K562 (cell line): ENCODE measurements around the gene ZZZ3. TPM values are rescaled to one million over a fixed set of nuclear protein-coding genes. Genes with fewer than 3 reads are reported as not detected.

Experiments used
- ATAC-seq: fragments of 200-7000 bp; cut with Tn5 transposase; 3 replicates; pipeline ENCODE4 v1.9.1; 2020; ENCODE audit warnings: moderate library complexity
- BruUV-seq: library from RNA; stranded (reverse); fragments of 400-500 nt; replicated peaks from 2 replicates; lab custom pipeline; 2021; lab: Mats Ljungman, UMichigan
- CTCF ChIA-PET: fragments of 300-600 bp; formaldehyde crosslinking; extraction: SDS; loops from one replicate; lab custom pipeline; 2021; ENCODE audit warnings: low intra/inter-chr PET ratio; lab: Yijun Ruan, JAX
- POLR2A ChIA-PET: fragments of 300-600, 350-650 bp; sonication (Branson Sonifier 250); formaldehyde crosslinking; extraction: SDS; loops from one replicate; lab custom pipeline; 2021; ENCODE audit warnings: antibody characterized with exemption, inconsistent platforms; lab: Yijun Ruan, JAX
- DNase-seq, 4 experiments: peaks; one replicate each; pipeline versions ENCODE4 v3.0.0 to v3.0.0-alpha.2; 2011 to 2018; ENCODE audit warnings: low spot score in 3 of 4, mixed read lengths in 3 of 4; ENCODE audit errors: extremely low read depth in 1 of 4
- FAIRE-seq: peaks from 2 replicates; lab custom pipeline; 2011; peaks lifted over from hg19 to GRCh38; lab: Jason Lieb, UNC
- H2AFZ ChIP-seq: 2 replicates; pipeline ENCODE4 v1.6.0; 2011; ENCODE audit warnings: low read depth, low read length, control low read depth, inconsistent platforms
- H3K27ac ChIP-seq: fragments of 200-600 bp; 3 replicates; pipeline ENCODE4 v1.8.0; 2011; ENCODE audit warnings: low read depth, mild to moderate bottlenecking, control low read depth, inconsistent platforms, low read length, moderate library complexity, mixed read lengths; ENCODE audit errors: extremely low read depth
- H3K27me3 ChIP-seq, 2 experiments: fragments of 300-600 bp in 1 of 2; 2 replicates in 1 of 2; 3 replicates in 1 of 2; pipeline versions ENCODE4 v1.6.0 to v1.8.0; 2011; ENCODE audit warnings: inconsistent platforms in 2 of 2, low read length in 2 of 2, mild to moderate bottlenecking in 1 of 2, mixed read lengths in 1 of 2, moderate library complexity in 1 of 2; ENCODE audit not compliant: control insufficient read depth in 2 of 2, insufficient read depth in 2 of 2
- H3K36me3 ChIP-seq: fragments of 300-600 bp; 3 replicates; pipeline ENCODE4 v1.8.0; 2011; ENCODE audit warnings: mild to moderate bottlenecking, low read length, inconsistent platforms; ENCODE audit not compliant: control insufficient read depth, insufficient read depth
- H3K4me1 ChIP-seq, 2 experiments: fragments of 200-600 bp in 1 of 2; replicated peaks in 1 of 2; 2 replicates in 1 of 2; 3 replicates in 1 of 2; pipeline versions ENCODE4 v1.5.1 to v1.8.0; 2011; ENCODE audit warnings: inconsistent platforms in 2 of 2, low read length in 2 of 2, mild to moderate bottlenecking in 1 of 2, mixed read lengths in 1 of 2, moderate library complexity in 1 of 2; ENCODE audit not compliant: control insufficient read depth in 2 of 2, insufficient read depth in 2 of 2
- H3K4me2 ChIP-seq: 2 replicates; pipeline ENCODE4 v1.6.1; 2011; ENCODE audit warnings: low read length, control low read depth, inconsistent platforms, mixed read lengths; ENCODE audit not compliant: insufficient read depth
- H3K4me3 ChIP-seq: fragments of 200-600 bp; sonication (generic), shearing (Covaris generic); 2 replicates; pipeline ENCODE4 v1.5.1; 2016; ENCODE audit warnings: control low read depth, inconsistent platforms
- H3K79me2 ChIP-seq: fragments of 200-600 bp; 3 replicates; pipeline ENCODE4 v1.8.0; 2011; ENCODE audit warnings: low read length, inconsistent platforms; ENCODE audit not compliant: control insufficient read depth, insufficient read depth
- H3K9ac ChIP-seq, 2 experiments: 2 replicates each; pipeline versions ENCODE4 v1.6.0 to v1.6.1; 2011; ENCODE audit warnings: low read depth in 2 of 2, low read length in 2 of 2, control low read depth in 1 of 2, inconsistent platforms in 1 of 2, mild to moderate bottlenecking in 1 of 2, mixed read lengths in 1 of 2; ENCODE audit not compliant: insufficient read depth in 1 of 2
- H3K9me1 ChIP-seq: one replicate; pipeline ENCODE4 v1.6.0; 2011; ENCODE audit warnings: inconsistent platforms, mild to moderate bottlenecking, low read length, moderate library complexity; ENCODE audit not compliant: control insufficient read depth, insufficient read depth
- H3K9me3 ChIP-seq: replicated peaks from 2 replicates; pipeline ENCODE4 v1.5.1; 2011; ENCODE audit warnings: low read depth, low read length, inconsistent platforms; ENCODE audit not compliant: control insufficient read depth, insufficient read depth
- H4K20me1 ChIP-seq: replicated peaks from 2 replicates; pipeline ENCODE4 v1.6.1; 2011; ENCODE audit warnings: low read length, inconsistent platforms, mixed read lengths; ENCODE audit not compliant: control insufficient read depth, insufficient read depth
- ARID2 ChIP-seq: fragments of 450-650 bp; IDR thresholded peaks from 2 replicates; pipeline ENCODE4 v1.6.1; 2017; ENCODE audit warnings: antibody characterized with exemption, mild to moderate bottlenecking
- GATAD2A ChIP-seq: fragments of 450-650 bp; IDR thresholded peaks from 2 replicates; pipeline ENCODE4 v1.6.1; 2017
- MAX ChIP-seq: sonication (generic); formaldehyde crosslinking; IDR thresholded peaks from 2 replicates; pipeline ENCODE4 v1.9.0; 2022; ENCODE audit warnings: mild to moderate bottlenecking, missing genetic modification reagents
- POLR3A ChIP-seq: IDR thresholded peaks from 2 replicates; pipeline ENCODE4 v1.6.1; 2011; ENCODE audit warnings: borderline replicate concordance, mild to moderate bottlenecking, moderate library complexity; ENCODE audit not compliant: insufficient read length, insufficient read depth; ENCODE audit errors: extremely low read depth
- RAD51 ChIP-seq: fragments of 450-650 bp; IDR thresholded peaks from 2 replicates; pipeline ENCODE4 v1.7.1; 2016; ENCODE audit warnings: low read depth, mild to moderate bottlenecking, borderline replicate concordance
- RCOR1 ChIP-seq, 2 experiments: IDR thresholded peaks; 2 replicates each; pipeline ENCODE4 v1.6.1; 2012; ENCODE audit warnings: low read depth in 2 of 2, low read length in 2 of 2, borderline replicate concordance in 1 of 2, improper control_type of control experiment in 1 of 2
- SAFB2 ChIP-seq: fragments of 200-400 bp; formaldehyde crosslinking; IDR thresholded peaks from 2 replicates; pipeline ENCODE4 v1.6.1; 2018; ENCODE audit warnings: borderline replicate concordance, low read length, low read depth, moderate library complexity; ENCODE audit not compliant: severe bottlenecking
- TAF7 ChIP-seq: fragments of 450-650 bp; IDR thresholded peaks from 2 replicates; pipeline ENCODE4 v1.6.1; 2016; ENCODE audit warnings: missing genetic modification characterization, missing compliant biosample characterization
- TARDBP ChIP-seq: fragments of 450-650 bp; IDR thresholded peaks from 2 replicates; pipeline ENCODE4 v1.6.1; 2016
- TFAP4 ChIP-seq: sonication (generic); formaldehyde crosslinking; IDR thresholded peaks from 2 replicates; pipeline ENCODE4 v1.8.0; 2022; ENCODE audit warnings: missing genetic modification reagents, mild to moderate bottlenecking, moderate library complexity, borderline replicate concordance
- ZNF263 ChIP-seq: sonication (generic); formaldehyde crosslinking; IDR thresholded peaks from 2 replicates; pipeline ENCODE4 v1.8.0; 2022; ENCODE audit warnings: mild to moderate bottlenecking, missing genetic modification reagents, borderline replicate concordance
- ZNF407 ChIP-seq: fragments of 450-650 bp; IDR thresholded peaks from 2 replicates; pipeline ENCODE4 v1.6.1; 2016; ENCODE audit warnings: low read depth
- ZNF695 ChIP-seq: fragments of 450-650 bp; formaldehyde crosslinking; IDR thresholded peaks from 2 replicates; pipeline ENCODE4 v1.4.0; 2020; ENCODE audit warnings: mild to moderate bottlenecking, moderate library complexity
- WGBS: fragments of 100-300 bp; shearing (Covaris generic); methylation state at CpG from one replicate; pipeline ENCODE4 v1.1.6; 2016; ENCODE audit warnings: low coverage, mixed read lengths; ENCODE audit not compliant: insufficient coverage; ENCODE audit errors: missing lambda C conversion rate; 5-methylcytosine and 5-hydroxymethylcytosine counted together
- in situ Hi-C: fragments of 300-500 bp; cut with MboI; formaldehyde crosslinking; loops from 4 replicates; pipeline ENCODE4 v1.15.0; 2018; ENCODE audit warnings: inconsistent platforms, mixed read lengths
- intact Hi-C: fragments of 100-400 bp; cut with micrococcal nuclease; formaldehyde crosslinking; loops from 2 replicates; pipeline ENCODE4 v1.14.2; 2022
- polyA plus RNA-seq, 8 experiments: library from polyadenylated mRNA; depleted of rRNA in 4 of 8; stranded (reverse) in 5 of 8; unstranded in 3 of 8; fragments of >200 nt; fragmentation: Nextera tagmentation in 2 of 8; fragmentation: Illumina TruSeq in 1 of 8; extraction: Ambion mirVana in 2 of 8; extraction: Trizol in 1 of 8; gene quantifications; 2 replicates each; pipeline versions ENCODE4 v1.2.1 to v1.2.3, GENCODE V29; 2011 to 2014; ENCODE audit warnings: inconsistent platforms in 1 of 8, missing spikeins in 1 of 8
- total RNA-seq, 7 experiments: library from RNA; depleted of rRNA in 6 of 7; stranded (reverse); fragments of >200 nt in 6 of 7; fragmentation: Illumina TruSeq in 2 of 7; extraction: Trizol in 2 of 7; gene quantifications; 2 replicates each; pipeline versions ENCODE4 v1.2.1 to v1.2.3, GENCODE V29; 2011 to 2021; ENCODE audit warnings: low replicate concordance in 1 of 7

The ZZZ3 gene
- total and polyA plus RNA-seq, 9 of the 15 experiments (the other 6 are each of a cell fraction or from before 2014, with no cell fraction given): 13.9 to 64.0 (median 36.7) TPM

GRCh38 chr1:77671836-77672235 is 10.6 kb downstream of the ZZZ3 start:
- H2AFZ ChIP-seq: no peak overlapping the region
- no peak overlapping the region for H3K4me3 ChIP-seq
- ChIA-PET CTCF (no interaction called here), POLR2A (interaction anchor here (0.6 to 1.4 kb wide), 2 partner anchors 11 to 95 kb away, joined by 3 to 5 read pairs; partner anchors contain the start of gene ZZZ3)
- in situ Hi-C loops: no loop called here
- no peaks in the 10 kb centered on the region for H3K9me3 ChIP-seq
- H3K9ac ChIP-seq: no peak overlapping the region
- H3K27ac ChIP-seq: no peak overlapping the region
- FAIRE-seq: no peak
- no TSS peak for BruUV-seq
- intact Hi-C loops: no loop called here
- no peak for ATAC-seq
- peaks cover 12% of the 10 kb centered on the region; the same call in 1 of the 3 replicates for H3K36me3 ChIP-seq
- no peak for DNase-seq
- no peaks in the 10 kb centered on the region for H3K9me1 ChIP-seq
- H3K4me1 ChIP-seq: peaks cover 7 to 16% of the 10 kb centered on the region in 2 experiments; a peak in 4 of 5 replicates
- H3K27me3 ChIP-seq: no peaks in the 10 kb centered on the region
- H3K4me2 ChIP-seq: no peak overlapping the region
- 74% methylated on average over 5 of the region's 5 CpGs for WGBS
- peaks cover 99% of the 10 kb centered on the region for H3K79me2 ChIP-seq
- H4K20me1 ChIP-seq: no peaks in the 10 kb centered on the region; the same call in 1 of the 2 replicates
- TF ChIP-seq RCOR1 (IDR thresholded peaks at IDR 0.05; ENCODE audit: borderline replicate concordance in 1 of 2, low read depth in 2 of 2, low read length in 2 of 2) (no peak), MAX (CRISPR knock-in tag) (no peak), TFAP4 (CRISPR knock-in tag) (no peak), ZNF263 (CRISPR knock-in tag) (no peak), ZNF695 (CRISPR knock-in tag) (no peak), RAD51 (no peak), TARDBP (no peak), SAFB2 (no peak), ZNF407 (no peak), POLR3A (no peak), TAF7 (tag) (no peak), ARID2 (no peak), GATAD2A (no peak)
